Measurements from ENCODE around the gene ARHGAP31.
A peak's percentile ranks its signal among the peaks of the same experiment; 100 is the strongest.

The ARHGAP31 gene

DNA sequence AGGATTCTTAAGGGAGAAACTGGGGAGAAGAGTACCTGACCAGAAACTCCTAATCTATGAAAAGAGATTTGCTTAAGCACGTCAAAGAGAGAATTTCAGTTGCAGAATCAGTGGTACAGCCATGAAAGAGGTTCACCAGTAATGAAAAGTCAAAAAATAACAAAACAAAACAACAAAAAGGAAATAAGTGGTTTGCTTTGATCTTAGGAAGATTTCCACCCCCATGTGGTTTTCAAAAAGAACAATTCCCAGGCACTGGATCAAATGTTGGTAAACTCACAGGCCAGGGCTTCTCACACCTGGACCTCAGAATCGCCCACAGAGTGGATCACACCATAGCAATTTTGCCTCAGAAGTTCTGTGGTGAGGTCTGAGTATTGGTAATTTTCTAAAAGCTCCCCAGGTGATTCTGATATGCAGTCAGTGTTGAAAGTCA, 101.8 kb downstream of the ARHGAP31 start:
- Histone ChIP-seq H2AFZ (ENCODE audit: low read depth, low read length) (no peak overlapping the region), H3K36me3 (replicated peaks; ENCODE audit: low read depth, low read length) (peaks cover 32% of the 10 kb centered on the region)

DNA sequence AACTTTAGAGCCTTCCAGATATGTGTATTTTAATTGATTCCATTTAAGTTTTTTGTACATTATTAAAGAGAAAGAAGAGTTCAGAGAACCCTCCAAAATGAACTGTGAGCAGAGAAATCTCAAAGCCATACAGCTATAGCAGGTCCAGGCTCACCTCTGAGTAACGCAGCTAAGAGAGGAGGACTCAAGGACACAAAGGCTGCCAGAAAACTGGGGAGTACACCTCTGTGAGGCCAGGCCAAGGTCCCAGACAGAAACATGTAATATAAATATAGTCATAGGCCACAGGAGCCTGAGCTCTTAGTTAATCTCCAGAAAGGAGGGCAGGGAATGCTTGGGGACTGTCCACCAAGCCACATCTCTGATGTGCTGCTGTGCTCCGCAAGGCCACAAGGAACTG, 102.7 kb downstream of the ARHGAP31 start:
- Histone ChIP-seq H4K20me1 (ENCODE audit: insufficient read depth, low read length) (no peaks in the 10 kb centered on the region), H3K27ac (ENCODE audit: low read length) (no peak overlapping the region), H3K4me1 (ENCODE audit: low read length) (peaks cover 36% of the 10 kb centered on the region), H2AFZ (ENCODE audit: low read depth, low read length) (no peak overlapping the region), H3K36me3 (replicated peaks; ENCODE audit: low read depth, low read length) (peaks cover 31% of the 10 kb centered on the region), H3K9ac (ENCODE audit: low read length) (no peak overlapping the region), H3K79me2 (ENCODE audit: low read length) (no peaks in the 10 kb centered on the region), H3K4me2 (ENCODE audit: low read length) (no peak overlapping the region), H3K9me3 (ENCODE audit: insufficient read depth, low read length) (no peaks in the 10 kb centered on the region), H3K27me3 (ENCODE audit: low read depth, low read length) (no peaks in the 10 kb centered on the region), H3K4me3 (ENCODE audit: low read length) (no peak overlapping the region)
- TF ChIP-seq, protein P1, sequence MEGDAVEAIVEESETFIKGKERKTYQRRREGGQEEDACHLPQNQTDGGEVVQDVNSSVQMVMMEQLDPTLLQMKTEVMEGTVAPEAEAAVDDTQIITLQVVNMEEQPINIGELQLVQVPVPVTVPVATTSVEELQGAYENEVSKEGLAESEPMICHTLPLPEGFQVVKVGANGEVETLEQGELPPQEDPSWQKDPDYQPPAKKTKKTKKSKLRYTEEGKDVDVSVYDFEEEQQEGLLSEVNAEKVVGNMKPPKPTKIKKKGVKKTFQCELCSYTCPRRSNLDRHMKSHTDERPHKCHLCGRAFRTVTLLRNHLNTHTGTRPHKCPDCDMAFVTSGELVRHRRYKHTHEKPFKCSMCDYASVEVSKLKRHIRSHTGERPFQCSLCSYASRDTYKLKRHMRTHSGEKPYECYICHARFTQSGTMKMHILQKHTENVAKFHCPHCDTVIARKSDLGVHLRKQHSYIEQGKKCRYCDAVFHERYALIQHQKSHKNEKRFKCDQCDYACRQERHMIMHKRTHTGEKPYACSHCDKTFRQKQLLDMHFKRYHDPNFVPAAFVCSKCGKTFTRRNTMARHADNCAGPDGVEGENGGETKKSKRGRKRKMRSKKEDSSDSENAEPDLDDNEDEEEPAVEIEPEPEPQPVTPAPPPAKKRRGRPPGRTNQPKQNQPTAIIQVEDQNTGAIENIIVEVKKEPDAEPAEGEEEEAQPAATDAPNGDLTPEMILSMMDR (IDR thresholded peaks at IDR 0.05; ENCODE audit: low read depth, low read length) = no peak
- no peak for TF ChIP-seq EZH2phosphoT487 (IDR thresholded peaks at IDR 0.05; ENCODE audit: low read depth)

More for the DNA sequence above, 101.8 kb downstream of the ARHGAP31 start:
- H3K9me3 ChIP-seq (ENCODE audit: insufficient read depth, low read length) = no peaks in the 10 kb centered on the region
- no peaks in the 10 kb centered on the region for H3K27me3 ChIP-seq (ENCODE audit: low read depth, low read length)
- H3K4me2 ChIP-seq (ENCODE audit: low read length) = peak overlapping the region; percentile 42
- H3K27ac ChIP-seq (ENCODE audit: low read length) = peak overlapping the region; percentile 42
- no peaks in the 10 kb centered on the region for H3K79me2 ChIP-seq (ENCODE audit: low read length)
- H4K20me1 ChIP-seq (ENCODE audit: insufficient read depth, low read length) = no peaks in the 10 kb centered on the region
- no peak overlapping the region; the same call in 1 of the 2 replicates for H3K9ac ChIP-seq (ENCODE audit: low read length)
- peak overlapping the region; percentile 29; the same call in 1 of the 2 replicates for H3K4me3 ChIP-seq (ENCODE audit: low read length)
- TF ChIP-seq, protein P1 (IDR thresholded peaks at IDR 0.05; ENCODE audit: low read depth, low read length) = no peak
- TF ChIP-seq EZH2phosphoT487 (IDR thresholded peaks at IDR 0.05; ENCODE audit: low read depth) = no peak
- peaks cover 29% of the 10 kb centered on the region for H3K4me1 ChIP-seq (ENCODE audit: low read length)

DNA sequence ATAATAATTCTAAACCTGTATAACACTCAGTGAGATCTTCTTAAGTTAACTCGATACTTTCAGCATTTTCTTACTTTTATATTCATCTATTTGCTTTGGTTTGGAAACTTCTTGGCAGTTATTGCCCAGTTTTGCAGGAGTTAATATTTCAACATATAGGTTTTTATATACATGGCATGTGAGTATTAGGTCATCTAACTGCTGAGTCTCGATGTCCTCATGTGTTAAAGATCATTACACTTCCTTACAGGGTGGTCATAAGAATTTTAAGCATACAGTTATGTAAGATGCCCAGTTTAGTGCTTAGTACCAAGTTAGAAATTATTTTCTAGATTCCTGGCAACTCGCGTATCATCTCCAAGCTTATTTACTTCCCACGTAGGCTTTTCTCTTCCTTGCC, 106.3 kb downstream of the ARHGAP31 start:
- H3K36me3 ChIP-seq (replicated peaks; ENCODE audit: low read depth, low read length) = peaks cover 26% of the 10 kb centered on the region
- H3K4me1 ChIP-seq (ENCODE audit: low read length) = peaks cover 31% of the 10 kb centered on the region
- H3K79me2 ChIP-seq (ENCODE audit: low read length) = no peaks in the 10 kb centered on the region
- no peaks in the 10 kb centered on the region for H3K9me3 ChIP-seq (ENCODE audit: insufficient read depth, low read length)
- no peak overlapping the region for H3K9ac ChIP-seq (ENCODE audit: low read length)
- no peak overlapping the region for H2AFZ ChIP-seq (ENCODE audit: low read depth, low read length)
- no peak overlapping the region for H3K27ac ChIP-seq (ENCODE audit: low read length)
- no peaks in the 10 kb centered on the region for H3K27me3 ChIP-seq (ENCODE audit: low read depth, low read length)
- H3K4me2 ChIP-seq (ENCODE audit: low read length) = no peak overlapping the region
- no peak for TF ChIP-seq EZH2phosphoT487 (IDR thresholded peaks at IDR 0.05; ENCODE audit: low read depth)
- TF ChIP-seq, protein P1 (IDR thresholded peaks at IDR 0.05; ENCODE audit: low read depth, low read length) = no peak
- no peaks in the 10 kb centered on the region for H4K20me1 ChIP-seq (ENCODE audit: insufficient read depth, low read length)
- H3K4me3 ChIP-seq (ENCODE audit: low read length) = no peak overlapping the region

DNA sequence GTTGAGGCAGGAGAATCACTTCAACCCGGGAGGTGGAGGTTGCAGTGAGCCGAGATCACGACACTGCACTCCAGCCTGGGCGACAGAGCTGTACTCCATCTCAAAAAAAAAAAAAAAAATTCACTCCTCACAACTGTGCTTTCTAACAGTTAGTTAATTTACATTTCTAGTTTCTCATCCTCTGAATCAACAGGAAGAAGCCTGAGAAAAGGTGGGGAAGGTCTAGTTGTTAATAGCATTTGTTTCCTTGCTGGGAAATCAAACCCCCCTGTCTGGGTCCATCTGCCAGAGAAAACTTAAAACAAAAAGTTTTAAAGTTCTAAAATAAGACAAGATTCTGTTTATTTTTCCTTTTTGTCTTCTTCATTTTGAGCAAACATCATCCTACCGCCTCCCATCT, 106.9 kb downstream of the ARHGAP31 start:
- H3K9me3 ChIP-seq (ENCODE audit: insufficient read depth, low read length) = no peaks in the 10 kb centered on the region
- TF ChIP-seq, protein P1 (IDR thresholded peaks at IDR 0.05; ENCODE audit: low read depth, low read length) = no peak
- no peak for TF ChIP-seq EZH2phosphoT487 (IDR thresholded peaks at IDR 0.05; ENCODE audit: low read depth)
- peaks cover 25% of the 10 kb centered on the region for H3K4me1 ChIP-seq (ENCODE audit: low read length)
- H3K27me3 ChIP-seq (ENCODE audit: low read depth, low read length) = no peaks in the 10 kb centered on the region
- H2AFZ ChIP-seq (ENCODE audit: low read depth, low read length) = no peak overlapping the region
- no peak overlapping the region for H3K4me2 ChIP-seq (ENCODE audit: low read length)
- peaks cover 26% of the 10 kb centered on the region for H3K36me3 ChIP-seq (replicated peaks; ENCODE audit: low read depth, low read length)
- no peak overlapping the region for H3K9ac ChIP-seq (ENCODE audit: low read length)
- H3K79me2 ChIP-seq (ENCODE audit: low read length) = no peaks in the 10 kb centered on the region
- no peak overlapping the region for H3K4me3 ChIP-seq (ENCODE audit: low read length)
- H4K20me1 ChIP-seq (ENCODE audit: insufficient read depth, low read length) = no peaks in the 10 kb centered on the region
- peak overlapping the region; percentile 19; the same call in 1 of the 2 replicates for H3K27ac ChIP-seq (ENCODE audit: low read length)
